HUES64 (cell line): Measurements from ENCODE around the gene FGF14.
"Not testable (repeated sequence)": the region's sequence is repeated elsewhere in the genome, so short reads cannot be mapped to it uniquely, and the experiment has no call there.

Source experiments
- H3K27ac ChIP-seq: 2 replicates; pipeline ENCODE4 v1.7.0; 2013; ENCODE audit warnings: low read depth, low read length, inconsistent platforms
- H3K27me3 ChIP-seq: 2 replicates; pipeline ENCODE4 v1.6.1; 2013; ENCODE audit warnings: mild to moderate bottlenecking, low read length; ENCODE audit not compliant: insufficient read depth
- H3K36me3 ChIP-seq: 2 replicates; pipeline ENCODE4 v1.6.1; 2013; ENCODE audit warnings: mild to moderate bottlenecking, low read length; ENCODE audit not compliant: insufficient read depth
- H3K4me1 ChIP-seq: 2 replicates; pipeline ENCODE4 v1.6.1; 2013; ENCODE audit warnings: mild to moderate bottlenecking, low read length, moderate library complexity; ENCODE audit not compliant: insufficient read depth
- H3K4me3 ChIP-seq: 2 replicates; pipeline ENCODE4 v1.5.1; 2013; ENCODE audit warnings: mild to moderate bottlenecking, low read length, moderate library complexity
- H3K9ac ChIP-seq: 2 replicates; pipeline ENCODE4 v1.6.1; 2013; ENCODE audit warnings: mild to moderate bottlenecking, low read depth, low read length
- H3K9me3 ChIP-seq: 2 replicates; pipeline ENCODE4 v1.6.1; 2013; ENCODE audit warnings: low read depth, low read length; ENCODE audit not compliant: insufficient read depth
- WGBS: fragments of 150-250, 120-280 bp; methylation state at CpG from one replicate; pipeline ENCODE4 v1.1.7; 2013; ENCODE audit warnings: missing lambda C conversion rate; 5-methylcytosine and 5-hydroxymethylcytosine counted together

FGF14 gene

DNA sequence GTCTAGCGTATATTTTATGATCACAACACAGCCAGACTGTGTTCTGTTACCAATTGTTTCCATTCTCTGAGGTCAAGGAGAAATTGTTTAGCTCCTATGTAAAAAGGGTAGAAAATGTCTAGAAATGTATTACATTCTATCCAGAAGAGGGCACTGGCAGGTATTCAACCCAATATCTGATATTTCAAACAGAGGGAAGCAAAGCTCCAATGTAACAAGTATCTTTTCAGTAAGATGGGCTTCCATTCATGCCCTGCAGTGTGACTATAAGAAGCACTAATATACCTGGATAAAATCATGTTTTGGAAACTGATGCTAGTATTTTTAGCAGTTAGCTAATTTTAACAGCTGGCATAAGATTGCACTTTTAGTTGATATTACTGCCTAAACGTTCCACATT lies 312.7 kb downstream of the FGF14 start:
- Histone ChIP-seq H3K9ac (no peak overlapping the region), H3K36me3 (no peaks in the 10 kb centered on the region), H3K27ac (no peak overlapping the region), H3K4me3 (no peak overlapping the region), H3K9me3 (no peaks in the 10 kb centered on the region), H3K27me3 (no peaks in the 10 kb centered on the region), H3K4me1 (no peaks in the 10 kb centered on the region)
- 100% methylated on average over 1 of the region's 2 CpGs for WGBS

GRCh38 chr13:102073251-102073650 lies 328.6 kb downstream of the FGF14 start:
- peaks cover 4% of the 10 kb centered on the region; the same call in 1 of the 2 replicates for H3K4me1 ChIP-seq
- no peak overlapping the region for H3K9ac ChIP-seq
- 100% methylated on average over 1 of the region's 1 CpG for WGBS
- H3K4me3 ChIP-seq, result no peak overlapping the region
- no peak overlapping the region for H3K27ac ChIP-seq
- no peaks in the 10 kb centered on the region for H3K27me3 ChIP-seq
- no peaks in the 10 kb centered on the region for H3K9me3 ChIP-seq
- no peaks in the 10 kb centered on the region for H3K36me3 ChIP-seq

GRCh38 chr13:102071711-102072110 lies 330.1 kb downstream of the FGF14 start:
- Histone ChIP-seq H3K36me3 (no peaks in the 10 kb centered on the region), H3K27me3 (no peaks in the 10 kb centered on the region), H3K9me3 (no peaks in the 10 kb centered on the region), H3K27ac (no peak overlapping the region), H3K4me3 (no peak overlapping the region), H3K9ac (no peak overlapping the region), H3K4me1 (peaks cover 4% of the 10 kb centered on the region; the same call in 1 of the 2 replicates)
- 95% methylated on average over 4 of the region's 6 CpGs for WGBS

GRCh38 chr13:102068323-102068722 lies 333.5 kb downstream of the FGF14 start:
- H3K27ac ChIP-seq, H3K27me3 ChIP-seq, H3K4me1 ChIP-seq, H3K4me3 ChIP-seq, H3K36me3 ChIP-seq, H3K9me3 ChIP-seq, H3K9ac ChIP-seq: not testable (repeated sequence)
- 97% methylated on average over 26 of the region's 28 CpGs for WGBS

- no peak overlapping the region for H3K9ac ChIP-seq
- H3K4me1 ChIP-seq, result no peaks in the 10 kb centered on the region
- H3K9me3 ChIP-seq, result peaks cover 19% of the 10 kb centered on the region
- 77% methylated on average over 2 of the region's 2 CpGs for WGBS
- H3K27me3 ChIP-seq, result no peaks in the 10 kb centered on the region
- H3K27ac ChIP-seq, result no peak overlapping the region
- H3K4me3 ChIP-seq, result no peak overlapping the region
- no peaks in the 10 kb centered on the region for H3K36me3 ChIP-seq
Measured at GRCh38 chr13:102055090-102055779, 346.6 kb downstream of the FGF14 start.

DNA sequence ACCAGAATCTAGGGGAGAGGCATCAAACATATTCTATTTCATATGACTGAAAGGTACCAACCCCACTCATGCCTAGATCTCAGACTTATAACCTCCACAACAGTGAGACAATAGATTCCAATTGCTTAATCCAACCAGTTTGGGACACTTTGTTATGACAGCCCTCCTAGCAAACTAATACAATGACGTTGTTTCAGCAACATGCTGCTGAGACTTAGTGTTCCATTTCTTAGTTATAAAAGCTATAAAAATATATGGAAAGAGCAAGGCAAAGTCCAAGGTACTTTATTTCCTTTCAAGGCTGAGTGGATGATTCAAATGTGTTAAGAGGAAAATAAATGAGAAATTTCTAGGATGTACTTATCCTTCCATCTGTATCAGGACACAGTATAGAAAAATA lies 352.0 kb downstream of the FGF14 start:
- H3K27me3 ChIP-seq, result no peaks in the 10 kb centered on the region
- no peaks in the 10 kb centered on the region for H3K36me3 ChIP-seq
- no peak overlapping the region for H3K9ac ChIP-seq
- peaks cover 4% of the 10 kb centered on the region; the same call in 1 of the 2 replicates for H3K4me1 ChIP-seq
- H3K9me3 ChIP-seq, result peaks cover 19% of the 10 kb centered on the region
- H3K27ac ChIP-seq, result no peak overlapping the region
- H3K4me3 ChIP-seq, result no peak overlapping the region
- WGBS, result 100% methylated on average over 1 of the region's 1 CpG

DNA sequence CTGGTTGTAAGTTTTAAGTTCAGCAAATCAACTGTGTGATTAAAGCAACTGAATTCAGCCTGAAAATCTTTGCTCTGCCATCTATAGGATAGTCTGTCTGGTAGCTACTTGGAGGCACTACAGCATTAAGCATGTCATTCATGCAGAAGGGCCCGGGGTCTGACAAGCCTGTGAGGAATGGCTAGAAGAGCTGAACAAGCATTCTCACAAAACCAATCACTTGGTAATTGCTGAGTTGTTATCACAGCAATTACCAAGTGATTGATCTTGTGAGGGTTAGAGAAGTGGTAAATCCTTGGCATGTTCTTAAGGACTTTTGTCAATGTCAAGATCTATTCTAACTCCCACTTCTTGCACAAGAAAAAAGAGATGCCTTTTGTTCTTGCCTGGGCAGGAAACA lies 356.1 kb downstream of the FGF14 start:
- Histone ChIP-seq H3K36me3 (no peaks in the 10 kb centered on the region), H3K4me1 (peaks cover 4% of the 10 kb centered on the region; the same call in 1 of the 2 replicates), H3K27ac (no peak overlapping the region), H3K9ac (no peak overlapping the region), H3K9me3 (no peaks in the 10 kb centered on the region), H3K27me3 (no peaks in the 10 kb centered on the region), H3K4me3 (no peak overlapping the region)
- 62% methylated on average over 1 of the region's 1 CpG for WGBS

- no peak overlapping the region for H3K4me3 ChIP-seq
- no peaks in the 10 kb centered on the region for H3K27me3 ChIP-seq
- H3K9me3 ChIP-seq, result no peaks in the 10 kb centered on the region
- no peaks in the 10 kb centered on the region for H3K36me3 ChIP-seq
- H3K9ac ChIP-seq, result no peak overlapping the region
- 96% methylated on average over 4 of the region's 4 CpGs for WGBS
- peaks cover 4% of the 10 kb centered on the region; the same call in 1 of the 2 replicates for H3K4me1 ChIP-seq
- no peak overlapping the region for H3K27ac ChIP-seq
Measured at GRCh38 chr13:102042746-102043145, 359.1 kb downstream of the FGF14 start.

DNA sequence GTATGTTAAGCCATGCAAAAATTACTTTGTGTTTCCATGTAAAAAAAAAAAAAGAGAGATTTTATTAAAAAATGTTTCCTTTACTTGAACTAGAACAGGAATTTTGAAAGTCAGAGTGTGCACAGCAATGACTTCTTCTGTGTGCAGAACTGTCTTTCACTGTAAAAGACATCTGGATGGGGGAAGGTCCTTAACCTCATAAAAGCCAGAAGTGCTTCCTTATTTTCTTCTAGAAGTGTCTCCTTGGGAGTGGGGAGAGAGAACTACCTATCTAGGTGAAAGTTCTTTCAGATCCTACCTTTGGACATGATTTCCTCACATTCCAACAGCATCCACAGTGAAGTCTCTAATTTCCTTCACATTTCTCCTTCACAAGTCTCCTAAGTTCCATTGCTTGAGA lies 360.3 kb downstream of the FGF14 start:
- Histone ChIP-seq H3K36me3 (no peaks in the 10 kb centered on the region), H3K9me3 (no peaks in the 10 kb centered on the region), H3K9ac (no peak overlapping the region), H3K4me3 (no peak overlapping the region), H3K4me1 (peaks cover 4% of the 10 kb centered on the region; the same call in 1 of the 2 replicates), H3K27ac (no peak overlapping the region), H3K27me3 (no peaks in the 10 kb centered on the region)

DNA sequence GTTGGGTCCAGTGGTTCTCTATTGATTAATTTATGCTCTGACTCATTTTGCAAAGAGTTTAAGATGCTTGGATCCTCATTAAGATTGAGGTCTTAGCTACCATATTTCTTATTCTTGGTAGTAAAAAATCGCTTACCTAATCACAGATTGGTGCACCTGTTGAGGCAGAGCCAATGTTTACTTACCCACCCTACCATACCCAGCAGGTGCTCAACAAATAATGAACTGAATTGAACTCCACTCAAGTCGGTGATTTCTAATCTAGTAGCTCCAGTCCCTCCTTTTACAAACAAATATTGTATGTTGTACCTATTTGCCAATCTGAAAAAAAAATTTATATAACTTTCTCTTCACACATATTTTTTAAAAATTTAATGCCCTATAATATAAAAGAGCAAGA lies 361.0 kb downstream of the FGF14 start:
- no peak overlapping the region for H3K9ac ChIP-seq
- H3K27ac ChIP-seq, result no peak overlapping the region
- H3K27me3 ChIP-seq, result no peaks in the 10 kb centered on the region
- no peaks in the 10 kb centered on the region for H3K36me3 ChIP-seq
- H3K4me1 ChIP-seq, result peaks cover under 1% of the 10 kb centered on the region; the same call in 1 of the 2 replicates
- H3K9me3 ChIP-seq, result no peaks in the 10 kb centered on the region
- WGBS, result 87% methylated on average over 2 of the region's 2 CpGs
- H3K4me3 ChIP-seq, result no peak overlapping the region

GRCh38 chr13:102039264-102039663 lies 362.6 kb downstream of the FGF14 start:
- no peaks in the 10 kb centered on the region for H3K4me1 ChIP-seq
- H3K27me3 ChIP-seq, result no peaks in the 10 kb centered on the region
- no peak overlapping the region for H3K9ac ChIP-seq
- H3K4me3 ChIP-seq, result no peak overlapping the region
- 86% methylated on average over 7 of the region's 7 CpGs for WGBS
- H3K36me3 ChIP-seq, result no peaks in the 10 kb centered on the region
- no peaks in the 10 kb centered on the region for H3K9me3 ChIP-seq
- H3K27ac ChIP-seq, result no peak overlapping the region

DNA sequence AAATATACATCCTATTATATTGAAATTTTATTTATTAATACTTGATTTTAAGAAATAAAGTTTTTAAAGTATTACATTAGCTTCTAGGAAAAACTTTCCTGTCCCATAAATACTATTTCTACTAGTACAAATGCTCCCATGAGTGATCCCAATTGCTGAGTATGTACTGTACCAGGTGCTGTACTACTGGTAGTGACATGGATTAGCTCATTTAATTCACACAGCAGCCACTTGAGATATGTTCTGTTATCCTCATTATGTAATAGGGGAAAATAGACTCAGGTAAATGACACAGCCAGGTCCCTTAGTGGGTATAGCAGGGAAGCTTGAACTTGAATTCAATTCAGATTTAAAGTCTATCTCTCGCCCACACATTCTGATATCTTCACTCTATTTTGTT lies 363.1 kb downstream of the FGF14 start:
- Histone ChIP-seq H3K36me3 (no peaks in the 10 kb centered on the region), H3K4me1 (no peaks in the 10 kb centered on the region), H3K27me3 (no peaks in the 10 kb centered on the region), H3K9me3 (no peaks in the 10 kb centered on the region), H3K27ac (no peak overlapping the region), H3K4me3 (no peak overlapping the region), H3K9ac (no peak overlapping the region)
- WGBS, result 100% methylated on average over 1 of the region's 1 CpG
